ENCODE measurements around the gene RPS16. TPM values are rescaled to one million over a fixed set of nuclear protein-coding genes. Genes with fewer than 3 reads are reported as not detected.

Gene RPS16
- total RNA-seq, 1 donor from 2014 or later = 1,258 TPM

DNA sequence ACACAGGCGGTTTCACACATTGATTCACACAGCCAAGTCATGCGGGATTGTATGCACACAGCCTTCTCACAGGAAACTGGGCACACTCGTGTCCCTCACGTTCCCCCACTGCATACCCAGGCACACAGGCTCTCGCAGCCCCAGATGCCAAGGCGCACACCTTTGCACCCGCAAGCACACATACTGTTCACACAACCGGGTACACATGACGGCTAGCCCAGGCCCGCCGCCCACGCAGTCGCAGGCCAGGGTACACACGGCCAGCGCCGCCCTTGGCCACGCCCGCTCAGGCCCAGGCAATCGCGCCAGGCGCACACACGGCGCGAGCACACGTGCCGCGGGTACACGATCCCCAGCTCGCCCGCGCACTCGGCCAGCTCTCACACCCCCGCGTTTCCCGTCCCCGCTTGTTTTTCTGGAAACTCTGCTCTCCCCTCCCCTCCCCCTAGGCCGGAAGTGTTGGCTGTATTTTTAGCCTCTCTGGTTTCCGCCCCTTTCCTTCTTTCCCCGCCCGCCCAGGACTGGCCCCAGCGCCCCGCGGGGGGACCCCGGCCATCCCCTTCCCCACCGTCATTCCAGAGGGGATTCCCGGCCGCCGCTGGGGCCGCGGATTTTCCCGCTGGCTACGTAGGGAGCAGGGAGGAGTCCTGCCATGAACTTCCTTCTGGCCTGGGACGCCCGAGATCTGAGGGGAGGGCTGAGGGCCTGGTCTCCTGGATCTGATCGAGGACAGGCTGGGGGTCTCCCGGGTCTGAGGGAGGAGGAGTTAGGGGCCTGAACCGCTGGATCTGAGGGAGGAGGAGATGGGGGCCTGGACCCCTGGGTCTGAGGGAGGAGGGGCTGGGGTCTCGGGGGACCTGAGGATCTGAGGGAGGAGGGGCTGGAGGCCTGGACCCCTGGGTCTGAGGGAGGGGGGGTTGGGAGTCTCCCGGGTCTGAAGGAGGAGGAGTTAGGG, 33.1 kb downstream of the RPS16 start:
- intact Hi-C loops (cut with DNase I) = loop anchor here (1.0 kb wide), 1 partner anchor 10 kb away; the partner anchor contains the start of gene PLEKHG2
- ATAC-seq = peak; percentile 53
- peak; percentile 97 for DNase-seq (ENCODE audit: missing footprints)

DNA sequence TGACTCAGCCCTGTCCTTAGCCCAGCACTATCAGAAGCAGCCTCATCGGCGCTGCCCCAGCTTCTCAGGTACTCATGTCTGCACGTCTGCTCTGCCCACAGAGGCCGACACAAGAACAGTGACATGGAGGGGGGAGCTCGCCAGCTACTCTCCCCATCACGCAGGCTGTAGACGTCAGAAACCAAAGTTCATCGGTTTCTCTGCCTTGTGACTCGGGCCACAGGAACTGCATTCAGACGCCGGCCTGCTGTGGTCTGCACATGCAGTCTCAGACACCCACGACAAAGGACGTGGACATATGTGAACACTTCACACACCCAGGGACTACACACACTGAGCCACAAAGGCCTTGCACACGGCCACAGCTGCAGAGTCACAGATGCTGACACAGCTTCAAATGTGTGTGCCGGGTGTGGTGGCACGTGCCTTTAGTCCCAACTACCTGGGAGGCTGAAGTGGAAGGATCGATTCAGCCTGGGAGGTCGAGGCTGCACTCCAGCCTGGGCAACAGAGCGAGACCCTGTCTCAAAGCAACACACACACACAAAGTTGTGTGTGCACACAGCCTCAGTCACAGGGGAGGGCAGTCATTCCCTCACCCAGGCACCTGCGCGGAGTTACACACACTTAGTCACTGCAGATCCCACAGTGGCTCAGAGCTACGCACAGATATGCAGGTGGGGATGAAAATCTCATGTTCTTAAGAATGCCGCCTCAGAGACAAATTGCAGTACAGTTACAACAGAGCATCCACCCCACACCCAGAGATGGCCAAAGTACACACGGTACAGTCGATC, 34.0 kb downstream of the RPS16 start:
- intact Hi-C loops (cut with DNase I) = no loop called here
- DNase-seq (ENCODE audit: missing footprints) (peak; percentile 77), ATAC-seq (no peak)

DNA sequence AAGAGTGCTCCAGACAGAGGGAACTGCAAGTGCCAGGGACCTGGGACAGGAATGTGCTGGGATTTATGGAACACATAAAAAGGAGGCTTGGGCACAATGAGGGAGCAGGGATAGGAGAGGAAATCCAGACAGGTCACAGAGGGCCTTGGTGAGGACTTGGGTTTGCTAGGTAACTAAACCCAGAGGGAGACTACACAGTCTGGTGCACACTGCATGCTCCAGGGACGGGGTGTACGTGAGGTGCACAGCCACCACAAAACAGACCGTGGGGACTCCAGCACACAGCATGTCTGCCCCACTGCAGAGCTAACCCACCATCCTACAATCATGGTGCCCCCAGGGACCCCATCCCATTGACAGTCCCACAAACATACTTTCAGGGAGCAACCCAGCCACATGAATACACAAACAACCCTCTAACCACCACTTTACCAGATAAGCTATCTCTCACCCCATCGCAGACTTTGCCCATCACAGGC, 34.6 kb downstream of the RPS16 start:
- intact Hi-C loops (cut with DNase I) = no loop called here
- DNase-seq (ENCODE audit: missing footprints) (no peak), ATAC-seq (no peak)

DNA sequence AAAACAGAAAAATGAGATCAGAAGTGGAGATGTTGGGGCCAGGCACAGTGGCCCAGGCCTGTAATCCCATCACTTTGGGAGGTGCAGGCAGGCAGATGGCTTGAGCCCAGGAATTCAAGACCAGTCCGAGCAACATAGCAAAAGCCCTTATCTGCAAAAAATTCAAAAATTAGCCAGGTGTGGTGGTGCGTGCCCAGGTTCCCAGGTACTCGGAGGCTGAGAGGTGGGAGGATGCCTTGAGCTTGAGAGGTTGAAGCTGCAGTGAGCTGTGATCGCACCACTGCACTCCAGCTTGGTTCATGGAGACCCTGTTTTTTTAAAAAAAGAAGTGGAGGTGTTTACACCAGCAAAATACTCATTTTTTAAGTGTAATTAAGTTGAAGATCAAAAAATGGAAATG, 35.7 kb downstream of the RPS16 start:
- peak; percentile 4 for DNase-seq (ENCODE audit: missing footprints)
- no peak for ATAC-seq
- intact Hi-C loops (cut with DNase I) = no loop called here

DNA sequence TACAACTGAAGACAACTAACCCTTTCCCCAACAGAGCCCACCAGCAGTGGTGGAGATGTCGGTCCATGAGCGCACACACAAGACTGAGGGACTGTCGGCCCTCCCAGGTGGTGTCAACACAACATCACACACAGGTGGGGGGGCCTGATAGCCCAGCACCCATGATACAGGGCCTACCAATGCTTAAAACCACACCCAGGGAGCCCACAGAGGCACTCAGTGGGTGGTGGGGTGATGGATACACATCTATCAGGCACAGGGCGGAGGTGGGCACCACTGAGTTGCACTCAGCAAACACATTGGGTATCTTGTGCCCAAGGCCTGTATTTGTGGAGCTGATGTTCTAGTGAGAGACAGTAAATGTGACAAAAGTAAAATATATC, 36.1 kb downstream of the RPS16 start:
- intact Hi-C loops (cut with DNase I) = loop anchor here (5.0 kb wide), 1 partner anchor 133 kb away; the partner anchor contains the start of gene EID2B
- DNase-seq (ENCODE audit: missing footprints) = peak; percentile 4

DNA sequence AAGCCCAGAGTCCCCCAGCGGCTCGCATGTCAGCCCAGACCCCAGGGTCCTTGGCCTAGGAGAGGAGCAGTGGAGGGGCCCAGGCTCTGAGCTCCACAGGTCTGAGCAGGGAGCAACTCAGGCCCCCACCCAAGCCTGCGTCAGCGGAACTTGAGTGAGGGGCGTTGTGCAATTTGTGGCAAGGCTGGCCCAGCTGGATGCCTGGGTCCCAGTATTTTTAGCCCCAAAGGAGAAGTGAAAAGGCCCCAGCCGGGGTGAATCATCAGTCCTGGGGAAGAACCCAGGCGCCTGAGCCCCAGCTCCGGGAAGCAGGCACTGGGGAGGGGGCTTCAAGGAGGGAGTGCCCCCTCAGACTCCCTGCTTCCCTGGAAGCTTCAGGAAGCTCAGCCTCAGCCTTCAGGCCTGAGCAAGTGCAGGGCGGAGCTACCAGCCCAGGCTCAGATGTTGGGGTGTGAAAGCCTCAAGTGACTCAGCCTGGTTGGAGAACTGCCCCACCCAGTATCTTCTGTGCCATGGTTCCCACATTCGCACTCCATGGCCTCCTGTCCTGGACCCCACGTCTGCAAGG, 37.4 kb downstream of the RPS16 start:
- peak; percentile 94 for DNase-seq (ENCODE audit: missing footprints)
- ATAC-seq = peak; percentile 5
- intact Hi-C loops (cut with DNase I) = loop anchor here (5.0 kb wide), 1 partner anchor 134 kb away; the partner anchor contains the start of gene EID2B

More for the DNA sequence above, 36.1 kb downstream of the RPS16 start:
- ATAC-seq = no peak

DNA sequence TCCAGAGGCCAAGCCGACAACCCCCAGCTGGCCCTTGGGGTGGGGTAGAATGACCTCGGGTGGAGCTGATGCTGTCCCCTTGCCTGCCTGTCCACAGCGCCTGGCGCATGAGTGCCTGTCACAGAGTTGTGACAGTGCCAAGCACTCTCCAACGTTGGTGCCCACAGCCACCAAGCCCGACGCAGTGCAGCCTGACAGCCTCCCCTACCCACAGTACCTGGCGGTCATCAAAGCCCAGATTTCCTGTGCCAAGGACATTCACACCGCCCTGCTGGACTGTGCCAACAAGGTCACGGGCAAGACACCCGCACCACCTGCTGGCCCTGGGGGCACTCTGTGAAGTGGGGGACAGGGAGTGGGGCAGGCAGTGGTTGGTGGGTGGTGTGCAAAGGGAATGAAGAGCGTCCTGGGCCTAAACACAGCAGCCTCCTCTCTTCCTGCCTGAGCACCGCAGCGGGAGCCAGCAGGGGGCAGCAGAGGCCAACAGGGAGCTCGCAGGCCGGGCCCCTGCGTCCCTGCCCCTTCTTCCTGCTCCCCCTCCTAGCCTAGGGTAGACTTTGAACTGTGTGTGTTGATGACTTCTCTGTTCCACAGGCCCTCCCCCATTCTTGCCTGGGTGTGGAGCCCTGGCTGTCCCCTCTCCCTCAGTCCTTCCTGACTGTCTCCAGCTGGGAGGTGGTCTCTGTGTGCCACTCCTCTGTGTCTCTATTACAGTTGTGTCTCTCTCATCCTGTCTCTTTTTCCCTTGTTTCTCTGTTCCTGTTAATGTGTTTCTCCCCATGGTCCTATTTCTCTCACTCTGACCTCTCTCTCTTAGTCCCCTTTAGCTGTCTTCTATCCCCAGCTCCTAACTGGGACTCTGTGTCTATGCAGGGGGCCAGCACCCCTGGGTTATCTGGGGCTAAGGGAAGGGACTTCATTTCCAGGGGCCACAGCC, 38.1 kb downstream of the RPS16 start:
- ATAC-seq (peak; percentile 85), DNase-seq (ENCODE audit: missing footprints) (peak; percentile 96)
- intact Hi-C loops (cut with DNase I) = loop anchor here (1.0 to 5.0 kb wide), 2 partner anchors 14 to 135 kb away; partner anchors contain the start of gene EID2B

DNA sequence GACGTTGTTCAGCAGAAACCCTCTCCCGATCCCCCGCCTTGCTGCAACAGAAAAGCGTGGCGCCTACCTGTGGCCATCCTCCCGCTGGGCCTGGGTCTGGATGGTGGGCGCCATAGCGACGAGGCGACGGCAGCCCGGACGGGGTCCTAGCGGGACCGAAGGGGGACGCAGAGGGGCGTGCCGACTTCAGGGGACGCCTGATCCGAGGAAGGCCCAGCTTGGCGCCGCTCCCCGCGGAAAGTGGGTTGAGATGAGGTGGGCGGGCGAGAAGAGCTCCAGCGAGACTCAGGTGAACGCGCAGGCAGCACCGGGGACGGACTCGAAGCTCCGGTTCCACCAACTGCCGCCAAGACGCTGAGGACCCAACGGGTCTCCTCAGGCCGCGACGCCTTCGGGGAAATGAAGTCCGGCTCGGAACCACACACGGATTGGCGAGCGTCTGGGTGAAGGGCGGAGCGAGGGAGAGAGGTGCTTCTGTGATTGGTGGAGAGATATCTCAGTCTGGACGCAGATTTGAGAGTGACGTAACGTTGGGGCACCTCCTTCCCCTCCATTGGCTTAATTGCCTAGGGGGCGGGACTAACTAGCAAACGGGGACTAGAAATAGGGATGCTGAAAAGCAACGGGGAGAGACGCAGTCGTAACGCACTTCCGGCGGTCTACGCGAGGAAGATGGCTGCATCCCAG, 44.9 kb downstream of the RPS16 start, which contains the start of the genes MED29 and PAF1:
Gene MED29 (plus strand): TSS at position 628 of the 687 bp plus-strand sequence. CDS start 45 bp downstream, at position 673.
Gene PAF1 (minus strand): TSS at position 356 of the 687 bp plus-strand sequence. CDS start 242 bp downstream, at position 114.
- intact Hi-C loops (cut with DNase I) = loop anchor here (1.0 to 5.0 kb wide), 3 partner anchors 41 to 54 kb away; partner anchors contain the start of genes SAMD4B and SUPT5H
- ATAC-seq = peak; percentile 97
- peak; percentile 97 for DNase-seq (ENCODE audit: missing footprints)

DNA sequence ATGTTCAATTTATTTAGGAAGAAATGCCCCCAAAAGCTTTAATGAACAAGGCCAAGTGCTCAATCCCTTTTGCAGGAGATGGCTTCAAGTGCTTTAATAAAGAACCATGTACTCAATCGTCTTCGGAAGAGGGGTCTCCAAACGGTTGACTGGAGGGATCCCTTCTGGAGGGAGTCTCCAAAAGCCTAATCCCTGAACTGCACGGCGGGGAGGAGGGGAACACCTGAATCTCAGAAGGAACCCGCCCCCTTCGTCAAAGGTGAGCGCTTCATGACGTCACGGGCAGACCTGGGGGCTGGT, 45.3 kb downstream of the RPS16 start:
- DNase-seq (ENCODE audit: missing footprints) (no peak), ATAC-seq (no peak)
- intact Hi-C loops (cut with DNase I) = loop anchor here (5.0 kb wide), 2 partner anchors 42 to 48 kb away; partner anchors contain the start of gene SAMD4B

DNA sequence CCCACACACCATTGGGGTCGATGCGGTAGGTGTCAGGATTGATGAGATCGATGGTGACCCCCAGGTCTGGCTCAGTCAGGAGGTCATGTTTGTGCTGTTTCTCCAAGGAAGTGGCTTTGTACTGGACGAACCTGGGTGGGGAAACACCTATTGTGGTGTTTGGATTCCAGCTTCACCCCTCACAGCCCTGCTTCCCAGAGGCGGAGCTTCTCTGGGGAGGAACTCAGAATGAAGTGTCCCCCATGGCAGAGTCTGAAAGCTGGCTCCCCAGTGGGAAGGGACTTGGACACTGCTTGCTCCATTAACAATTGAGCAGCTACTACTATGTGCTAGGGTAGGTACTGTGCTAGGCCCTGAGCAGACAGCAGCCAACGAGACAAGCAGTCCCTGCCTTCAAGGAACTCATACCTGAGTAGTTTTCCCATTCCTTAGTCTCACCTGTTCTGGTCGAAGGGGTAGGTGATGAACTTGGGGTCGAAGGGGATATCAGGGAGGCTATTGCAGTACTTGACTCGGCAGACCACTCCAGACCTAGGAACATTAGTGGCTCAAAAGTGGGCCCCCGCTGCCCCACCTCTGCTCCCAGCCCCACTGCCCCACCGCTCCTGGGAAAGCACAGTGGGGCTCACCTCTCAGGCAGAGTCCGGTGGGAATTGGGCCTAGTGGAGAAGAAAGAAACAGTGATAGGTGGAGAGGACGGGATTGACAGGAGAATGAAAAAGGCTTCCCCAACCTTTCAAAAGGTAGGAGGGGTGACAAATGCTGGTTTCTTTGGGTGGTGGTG, 45.9 kb downstream of the RPS16 start:
- ATAC-seq (no peak), DNase-seq (ENCODE audit: missing footprints) (no peak)
- intact Hi-C loops (cut with DNase I) = loop anchor here (5.0 kb wide), 2 partner anchors 42 to 48 kb away; partner anchors contain the start of gene SAMD4B

DNA sequence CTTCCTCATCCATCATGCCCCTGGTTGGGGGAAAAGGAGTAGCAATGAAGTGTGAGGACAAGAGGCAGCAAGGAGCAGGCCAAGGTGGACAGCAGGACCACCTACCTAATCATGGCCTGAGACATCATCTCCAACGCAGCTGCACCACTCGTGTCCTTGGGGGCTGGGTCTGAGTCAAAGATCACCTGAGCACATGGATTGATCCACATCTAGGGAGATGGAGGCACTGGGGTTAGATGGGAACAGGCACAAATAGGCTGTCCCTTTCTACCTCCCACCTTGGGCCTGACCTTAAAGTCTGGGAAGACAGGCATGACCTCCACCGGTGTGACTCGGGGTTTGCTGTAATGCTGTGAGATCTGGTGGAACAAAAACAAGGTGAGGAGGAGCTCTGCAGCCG, 47.1 kb downstream of the RPS16 start:
- DNase-seq (ENCODE audit: missing footprints) (no peak), ATAC-seq (no peak)
- intact Hi-C loops (cut with DNase I) = no loop called here

DNA sequence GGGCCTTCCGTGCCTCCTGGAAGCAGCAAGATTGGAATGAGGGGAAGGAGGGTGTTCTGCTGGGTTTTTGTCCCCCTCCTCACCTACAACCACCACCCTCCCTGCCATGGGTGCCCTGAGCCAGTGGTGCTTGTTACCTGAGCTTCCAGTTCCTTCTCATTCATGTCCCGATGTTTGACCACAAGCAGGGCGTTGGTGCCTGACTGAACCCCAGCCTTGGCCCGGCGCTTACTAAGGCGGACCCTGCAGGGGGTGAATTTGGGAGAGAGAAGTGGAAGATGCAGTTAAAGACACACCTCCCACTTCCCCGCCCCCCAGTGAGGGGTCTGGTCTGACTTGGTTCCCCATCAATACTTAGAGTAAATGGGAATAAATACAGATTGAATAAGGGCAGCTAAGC, 49.2 kb downstream of the RPS16 start:
- peak; percentile 59 for DNase-seq (ENCODE audit: missing footprints)
- no peak for ATAC-seq
- intact Hi-C loops (cut with DNase I) = no loop called here

DNA sequence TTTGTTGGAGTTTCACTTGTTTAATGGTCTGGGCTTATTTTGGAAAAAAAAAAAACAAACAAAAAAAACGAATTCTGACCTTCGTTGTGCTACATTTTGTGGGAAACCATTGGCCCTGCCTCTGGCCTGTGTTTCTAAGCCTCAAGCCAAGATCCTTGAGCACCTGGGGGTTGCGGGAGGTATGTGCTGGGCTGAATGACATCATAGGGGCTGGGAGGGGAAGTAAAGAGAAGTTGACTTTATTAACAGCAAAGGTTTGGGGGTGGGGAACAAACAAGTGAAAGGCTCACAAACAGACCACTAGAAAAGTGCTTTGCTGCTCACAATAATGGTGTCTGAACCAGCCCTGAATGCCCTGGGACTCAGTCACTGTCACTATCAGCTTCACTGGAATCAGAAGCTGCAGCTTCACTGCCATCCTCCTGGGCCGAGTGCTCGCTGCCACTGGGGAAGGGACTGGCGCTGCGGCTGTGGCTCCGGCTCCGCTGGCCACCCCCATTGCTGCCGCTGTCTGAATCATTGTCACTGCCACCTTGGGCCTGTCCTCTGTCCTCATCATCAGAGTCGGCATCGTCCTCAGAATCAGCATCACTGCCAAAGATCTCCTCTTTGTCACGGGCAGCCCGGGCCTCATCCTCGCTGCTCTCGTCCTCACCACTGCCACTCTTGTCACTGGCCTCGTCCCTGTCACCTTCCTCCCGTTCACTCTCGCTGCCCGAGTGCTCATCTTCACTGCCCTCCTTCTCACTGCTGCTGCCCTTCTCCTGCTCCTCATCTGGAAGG, 49.9 kb downstream of the RPS16 start:
- DNase-seq (ENCODE audit: missing footprints) (peak; percentile 9), ATAC-seq (no peak)
- intact Hi-C loops (cut with DNase I) = loop anchor here (2.0 kb wide), 1 partner anchor 35 kb away; no protein-coding TSS in a partner anchor

DNA sequence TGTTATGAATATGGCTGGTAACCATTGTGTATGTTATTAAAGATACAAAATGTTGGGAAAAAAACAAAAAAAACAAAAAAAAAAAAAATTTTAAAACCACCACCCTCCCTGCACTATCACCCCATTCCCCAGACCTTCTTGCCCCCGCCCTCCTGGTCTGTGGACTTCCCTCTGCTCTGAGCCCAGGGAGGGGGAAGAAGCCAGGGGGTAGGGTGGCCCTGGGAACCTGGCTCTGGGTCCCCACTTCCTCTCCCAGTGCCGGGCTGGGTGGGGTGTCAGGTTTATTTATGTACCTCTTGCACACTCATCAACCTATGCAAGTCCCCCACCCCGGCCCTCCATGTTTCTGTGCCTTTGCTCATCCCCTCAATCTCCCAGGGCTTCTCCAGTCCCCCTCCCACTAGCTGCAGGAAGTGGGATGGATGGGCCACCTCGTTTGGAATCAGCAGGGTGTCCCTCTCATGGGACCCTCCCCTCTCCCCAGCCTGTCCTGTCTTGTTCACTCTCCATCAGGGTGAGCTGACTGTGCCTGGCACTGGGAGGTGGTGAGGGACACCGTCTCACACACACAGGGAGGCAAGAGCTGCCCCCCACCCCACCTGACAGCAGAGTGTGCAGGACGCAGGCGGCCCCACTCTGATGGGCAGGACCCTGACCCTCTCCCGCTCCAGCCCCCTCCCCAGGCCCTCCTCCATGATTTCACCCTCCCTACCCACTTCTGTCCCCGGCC, 50.7 kb downstream of the RPS16 start:
- intact Hi-C loops (cut with DNase I) = loop anchor here (2.0 kb wide), 1 partner anchor 34 kb away; no protein-coding TSS in a partner anchor
- ATAC-seq = peak; percentile 17
- no peak for DNase-seq (ENCODE audit: missing footprints)

All from Right ventricle myocardium inferior (tissue), 1 donor.